ENCODE results near the gene NKX3-2.

Gene NKX3-2

GRCh38 chr4:13530823-13531624, 13.3 kb downstream of the NKX3-2 start:
- DNase-seq = no peak

- no peak for DNase-seq
These were observed 15.0 kb downstream of the NKX3-2 start for GRCh38 chr4:13529128-13529919.

GRCh38 chr4:13528821-13529127, 15.5 kb downstream of the NKX3-2 start:
- DNase-seq = no peak

- no peak for DNase-seq
These were observed 16.1 kb downstream of the NKX3-2 start for GRCh38 chr4:13527981-13528820.

GRCh38 chr4:13527192-13527980, 16.9 kb downstream of the NKX3-2 start:
- no peak for DNase-seq

GRCh38 chr4:13526658-13527057, 17.6 kb downstream of the NKX3-2 start:
- no peak for DNase-seq

GRCh38 chr4:13525606-13526281, 18.6 kb downstream of the NKX3-2 start:
- DNase-seq = no peak

GRCh38 chr4:13524504-13525243, 19.6 kb downstream of the NKX3-2 start:
- no peak for DNase-seq

GRCh38 chr4:13523591-13524503, 20.5 kb downstream of the NKX3-2 start:
- DNase-seq = no peak

- no peak for DNase-seq
These were observed 21.2 kb downstream of the NKX3-2 start for GRCh38 chr4:13523105-13523477.

GRCh38 chr4:13522282-13523104, 21.8 kb downstream of the NKX3-2 start:
- no peak for DNase-seq

GRCh38 chr4:13521047-13521446, 23.3 kb downstream of the NKX3-2 start:
- no peak for DNase-seq

GRCh38 chr4:13516315-13516860, 27.9 kb downstream of the NKX3-2 start:
- no peak for DNase-seq

GRCh38 chr4:13515268-13515667, 29.0 kb downstream of the NKX3-2 start:
- no peak for DNase-seq

GRCh38 chr4:13514722-13515121, 29.6 kb downstream of the NKX3-2 start:
- no peak for DNase-seq

- no peak for DNase-seq
These were observed 33.2 kb downstream of the NKX3-2 start for GRCh38 chr4:13511101-13511500.

- DNase-seq = no peak
These were observed 34.9 kb downstream of the NKX3-2 start for GRCh38 chr4:13509442-13509841.

GRCh38 chr4:13504374-13504773, 39.9 kb downstream of the NKX3-2 start:
- DNase-seq = no peak

- DNase-seq = no peak
These were observed 45.8 kb downstream of the NKX3-2 start for GRCh38 chr4:13498469-13498868.

All from activated naive CD4-positive, alpha-beta T cell treated with Interleukin-2 at 50 U/mL for 16 hours (primary cell).